HG03575 (cell line): ENCODE measurements around the gene ERGIC1.

ENCODE experiments used
- ATAC-seq: cut with Tn5 transposase; IDR thresholded peaks from one replicate; pipeline ENCODE4 v1.9.1; 2021; ENCODE audit not compliant: unreplicated experiment, insufficient number of reproducible peaks, low FRiP score; ENCODE audit errors: extremely low read depth

The ERGIC1 gene

DNA sequence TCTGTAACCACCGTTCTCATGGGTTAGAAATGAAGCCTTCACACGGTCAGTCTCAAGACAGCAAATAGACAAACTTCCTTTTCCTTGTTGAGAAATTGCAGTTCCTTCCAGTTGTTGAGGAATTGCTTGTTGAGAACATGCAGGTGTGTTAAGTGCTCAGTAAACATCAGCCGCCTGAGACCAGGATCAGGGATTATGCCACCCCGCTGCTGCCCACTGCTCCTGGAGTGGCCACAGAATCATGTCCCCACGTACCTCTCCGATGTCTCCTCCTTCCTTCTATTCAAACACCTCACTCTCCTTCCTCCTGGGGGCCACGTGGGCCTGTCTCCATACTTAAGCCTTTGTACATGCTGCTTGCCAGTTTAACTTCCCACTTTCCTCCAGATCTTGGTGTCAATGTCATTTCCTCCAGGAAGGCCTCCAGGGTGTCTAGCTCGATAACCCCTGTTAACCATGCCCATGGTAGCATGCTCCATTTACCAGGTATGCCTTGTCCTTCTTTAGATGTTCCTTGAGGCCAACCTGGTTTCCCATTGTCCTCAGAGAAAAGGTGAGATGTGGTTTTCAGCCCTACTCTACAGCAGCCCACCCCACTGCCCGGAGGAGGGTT, 91.4 kb downstream of the ERGIC1 start:
- ATAC-seq = no peak

DNA sequence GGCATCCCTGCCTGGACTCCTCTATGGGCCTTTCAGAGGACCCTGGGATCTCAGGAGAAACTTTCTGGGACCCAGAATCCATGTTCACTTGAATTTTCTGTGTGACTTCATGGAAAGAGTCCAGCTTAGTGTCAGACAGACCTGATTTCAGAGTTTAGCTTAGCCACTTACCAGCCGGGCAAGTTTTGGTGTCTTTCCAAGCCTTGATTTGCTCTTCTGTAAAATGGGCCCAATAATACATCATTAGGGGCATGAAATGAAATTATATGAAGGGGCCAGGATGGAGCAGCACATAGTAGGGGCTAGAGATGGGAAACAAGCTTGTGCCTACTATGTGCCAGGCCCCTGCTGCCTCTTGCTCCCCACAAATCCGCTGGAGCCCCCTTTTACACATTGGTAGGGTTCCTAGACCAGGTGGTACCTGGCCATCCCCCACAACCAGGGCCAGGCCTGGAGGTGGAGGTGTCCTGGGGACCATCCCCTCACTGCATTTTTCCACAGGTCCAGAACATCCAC, 92.0 kb downstream of the ERGIC1 start:
- ATAC-seq = no peak

DNA sequence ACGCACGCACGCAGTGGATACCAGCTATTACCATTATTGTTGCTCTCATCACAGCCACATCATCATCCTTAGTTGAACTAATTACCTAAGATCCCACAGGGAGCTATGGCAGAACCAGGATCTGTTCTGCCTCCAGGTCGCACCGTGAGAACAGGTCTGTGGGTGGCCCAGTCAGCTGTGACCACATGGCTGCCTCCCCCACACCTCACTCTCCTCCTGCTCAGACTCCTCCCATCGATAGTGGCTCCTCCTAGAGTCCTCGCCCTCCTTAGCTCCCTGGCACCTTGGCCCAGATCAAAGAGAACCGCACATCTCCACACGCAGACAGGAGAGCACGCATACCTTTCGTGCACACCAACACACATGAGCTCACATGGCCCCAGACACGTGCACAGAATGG, 92.7 kb downstream of the ERGIC1 start:
- ATAC-seq = no peak

DNA sequence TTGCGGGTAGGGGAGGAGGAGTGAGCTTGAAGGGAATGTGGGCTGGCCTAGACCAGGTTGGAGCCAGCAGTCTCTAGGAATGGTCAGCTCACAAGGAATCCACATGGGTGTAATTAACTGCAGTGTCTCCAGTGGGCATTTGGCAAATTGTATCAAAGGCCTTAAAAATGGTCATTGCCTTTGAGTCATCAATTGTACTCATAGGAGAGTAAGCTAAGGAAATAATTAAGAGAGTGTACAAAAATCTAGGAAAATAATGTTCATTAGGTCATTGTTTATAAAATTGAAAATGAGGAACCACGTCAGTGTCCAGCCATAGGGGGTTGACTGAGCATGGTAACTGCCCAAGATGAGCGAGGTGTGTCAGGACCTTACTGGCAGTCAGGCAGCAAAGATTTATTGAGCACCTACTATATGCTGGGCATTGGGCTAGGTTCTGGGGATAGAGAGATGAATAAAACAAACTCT, 95.4 kb downstream of the ERGIC1 start:
- no peak for ATAC-seq

DNA sequence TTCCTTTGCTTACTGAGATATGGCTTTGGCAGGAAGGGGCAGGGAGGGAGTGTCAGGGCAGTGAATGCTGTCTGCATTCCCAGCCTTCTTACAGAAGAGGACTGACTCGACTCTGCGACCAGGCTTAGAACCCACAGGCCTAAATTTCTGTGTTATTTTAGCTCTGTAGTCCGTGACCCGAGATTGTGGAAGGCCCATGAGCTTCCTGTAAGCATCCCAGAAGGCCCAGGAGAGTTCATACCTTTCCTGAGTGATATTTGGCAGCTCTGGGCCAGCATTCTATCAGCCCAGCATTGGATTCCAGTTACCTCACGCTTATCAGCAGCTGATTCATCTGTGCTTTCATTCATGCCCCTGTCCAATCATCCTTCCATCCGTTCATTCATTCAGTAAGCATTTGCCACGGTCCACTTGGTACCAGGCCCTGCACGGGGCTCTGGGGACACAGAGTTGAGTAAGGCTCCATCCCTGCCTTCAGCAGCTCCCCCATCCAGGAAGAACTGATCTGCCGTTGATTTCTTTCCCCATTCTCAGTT, 97.0 kb downstream of the ERGIC1 start:
- ATAC-seq = no peak

DNA sequence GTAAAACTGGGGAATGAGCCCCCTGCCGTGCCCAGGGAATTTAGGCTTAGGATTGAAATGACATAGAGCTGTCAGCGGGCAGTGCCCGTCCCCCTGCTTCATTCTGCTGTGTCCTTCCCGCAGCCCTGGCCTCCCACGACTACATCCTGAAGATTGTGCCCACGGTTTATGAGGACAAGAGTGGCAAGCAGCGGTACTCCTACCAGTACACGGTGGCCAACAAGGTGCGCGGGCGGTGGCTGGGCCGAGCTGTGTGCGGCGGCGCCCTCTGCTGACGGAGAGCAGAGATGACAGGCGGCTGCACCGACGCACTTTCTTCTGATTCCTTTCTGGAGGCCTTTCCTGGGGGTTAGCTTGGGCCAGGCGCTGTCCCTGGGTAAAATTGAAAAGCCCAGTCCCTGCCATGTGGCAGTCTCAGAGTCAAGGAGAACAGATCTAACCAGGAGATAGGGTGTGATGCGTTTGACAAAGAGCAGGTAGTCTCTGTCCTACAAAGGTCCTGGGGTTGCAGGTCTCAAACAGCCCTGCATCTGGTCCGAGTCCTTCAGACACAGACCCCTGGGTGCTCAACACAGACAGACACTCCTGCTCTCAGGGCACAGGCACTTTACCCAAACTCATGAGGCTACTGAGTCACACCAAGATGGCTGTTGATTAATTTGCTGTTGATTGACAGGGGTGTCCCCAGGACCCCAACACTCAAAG, 98.4 kb downstream of the ERGIC1 start:
- ATAC-seq = no peak

DNA sequence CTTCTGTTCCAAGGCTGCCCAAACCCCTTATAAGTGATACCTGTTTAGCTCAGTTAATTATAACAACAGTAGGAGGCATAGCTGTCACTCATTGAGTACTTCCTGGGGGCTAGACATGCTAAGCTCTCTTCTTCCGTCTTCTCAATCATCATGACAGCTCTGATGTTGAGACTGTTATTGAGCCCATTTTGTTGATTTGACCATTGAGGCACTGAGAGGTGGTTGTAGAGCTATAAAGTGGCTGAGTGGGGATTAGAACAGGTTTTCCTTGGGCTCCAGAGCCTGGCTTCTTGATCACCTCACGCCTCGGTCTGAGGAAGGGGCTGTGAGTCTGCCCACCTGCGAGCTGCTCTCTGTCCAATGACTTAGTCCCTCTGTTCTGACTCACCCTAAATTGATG, 99.2 kb downstream of the ERGIC1 start:
- no peak for ATAC-seq

DNA sequence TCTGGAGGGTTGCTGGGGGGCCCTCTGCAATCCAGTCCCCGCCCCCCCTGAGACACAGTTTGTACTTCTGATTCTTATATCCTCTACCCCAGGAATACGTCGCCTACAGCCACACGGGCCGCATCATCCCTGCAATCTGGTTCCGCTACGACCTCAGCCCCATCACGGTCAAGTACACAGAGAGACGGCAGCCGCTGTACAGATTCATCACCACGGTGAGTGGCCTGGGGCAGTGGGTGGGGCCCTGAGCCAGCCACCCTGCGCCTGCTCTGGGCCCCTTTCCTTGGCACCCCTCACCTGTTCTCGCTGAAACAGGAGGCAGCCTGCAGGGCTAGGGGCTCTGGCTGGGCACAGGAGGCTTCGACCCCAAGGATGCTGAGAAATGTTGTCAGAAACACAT, 101.0 kb downstream of the ERGIC1 start:
- ATAC-seq = no peak

DNA sequence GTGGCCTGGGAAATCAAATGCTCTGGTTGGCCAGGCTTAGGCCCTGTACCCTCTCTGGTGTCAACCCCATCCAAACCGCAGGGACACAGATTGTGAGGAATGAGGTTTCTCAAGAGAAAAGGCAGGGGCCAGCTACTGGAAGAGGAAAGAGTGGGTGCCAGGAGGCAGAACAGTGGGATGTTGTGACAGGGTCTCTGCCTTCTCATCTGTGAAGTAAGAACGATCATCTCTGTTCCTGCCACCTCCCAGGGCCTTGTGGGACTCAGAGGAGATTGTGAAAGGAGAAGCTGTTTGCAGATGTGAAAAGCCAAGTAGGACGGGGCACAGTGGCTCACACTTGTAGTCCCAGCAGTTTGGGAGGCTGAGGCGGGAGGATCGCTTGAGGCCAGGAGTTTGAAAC, 102.3 kb downstream of the ERGIC1 start:
- ATAC-seq = no peak

DNA sequence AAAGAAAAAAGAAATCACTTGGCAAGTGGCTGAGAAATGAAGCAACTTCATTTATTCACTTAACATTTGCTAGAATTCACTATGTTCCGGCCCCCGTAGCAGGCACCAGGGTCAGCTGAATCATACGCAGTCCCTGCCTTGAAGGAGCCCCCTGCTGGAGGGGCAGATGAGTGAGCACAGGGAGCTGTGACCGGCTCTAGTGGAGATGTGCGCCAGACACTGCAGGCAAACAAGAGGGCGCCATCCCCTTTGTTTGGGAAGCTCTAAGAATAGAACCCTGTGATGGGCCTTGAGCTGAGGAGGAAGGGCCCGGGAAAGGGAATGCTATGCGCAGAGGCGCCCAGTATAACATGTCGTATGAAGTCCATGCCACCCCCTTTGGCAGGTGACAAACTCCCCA, 105.0 kb downstream of the ERGIC1 start:
- no peak for ATAC-seq

DNA sequence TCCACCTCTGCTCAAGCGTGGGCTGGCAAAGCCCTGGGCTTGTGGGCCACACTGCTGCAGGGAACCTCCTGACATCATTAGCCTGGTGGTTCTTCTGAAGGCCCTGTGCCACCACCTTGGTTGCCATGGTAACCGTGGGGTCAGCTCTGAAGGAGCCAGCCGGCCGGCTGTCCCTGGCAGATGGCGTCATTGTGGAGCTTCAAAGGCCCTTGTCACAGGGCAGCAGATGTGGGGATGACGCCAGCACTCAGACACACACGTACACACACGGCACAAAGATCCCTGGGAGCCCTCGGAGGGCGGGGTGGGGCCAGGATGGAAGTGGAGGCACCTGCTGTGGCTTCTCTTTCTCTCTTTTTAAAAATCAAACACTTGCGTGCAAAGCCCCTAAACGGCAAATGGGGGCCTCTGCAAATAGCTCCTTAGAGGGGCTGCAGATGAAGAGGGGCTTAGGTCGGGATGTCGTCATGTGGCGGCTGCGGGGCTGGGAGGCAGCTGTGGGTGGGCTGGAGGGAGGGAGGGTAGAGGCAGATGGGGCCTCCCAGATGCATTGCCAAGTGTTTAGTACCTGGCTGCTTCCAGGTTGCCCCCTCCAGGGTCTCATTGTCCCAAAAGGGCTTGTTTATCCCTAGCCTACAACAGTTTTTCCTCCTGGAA, 105.7 kb downstream of the ERGIC1 start:
- no peak for ATAC-seq

DNA sequence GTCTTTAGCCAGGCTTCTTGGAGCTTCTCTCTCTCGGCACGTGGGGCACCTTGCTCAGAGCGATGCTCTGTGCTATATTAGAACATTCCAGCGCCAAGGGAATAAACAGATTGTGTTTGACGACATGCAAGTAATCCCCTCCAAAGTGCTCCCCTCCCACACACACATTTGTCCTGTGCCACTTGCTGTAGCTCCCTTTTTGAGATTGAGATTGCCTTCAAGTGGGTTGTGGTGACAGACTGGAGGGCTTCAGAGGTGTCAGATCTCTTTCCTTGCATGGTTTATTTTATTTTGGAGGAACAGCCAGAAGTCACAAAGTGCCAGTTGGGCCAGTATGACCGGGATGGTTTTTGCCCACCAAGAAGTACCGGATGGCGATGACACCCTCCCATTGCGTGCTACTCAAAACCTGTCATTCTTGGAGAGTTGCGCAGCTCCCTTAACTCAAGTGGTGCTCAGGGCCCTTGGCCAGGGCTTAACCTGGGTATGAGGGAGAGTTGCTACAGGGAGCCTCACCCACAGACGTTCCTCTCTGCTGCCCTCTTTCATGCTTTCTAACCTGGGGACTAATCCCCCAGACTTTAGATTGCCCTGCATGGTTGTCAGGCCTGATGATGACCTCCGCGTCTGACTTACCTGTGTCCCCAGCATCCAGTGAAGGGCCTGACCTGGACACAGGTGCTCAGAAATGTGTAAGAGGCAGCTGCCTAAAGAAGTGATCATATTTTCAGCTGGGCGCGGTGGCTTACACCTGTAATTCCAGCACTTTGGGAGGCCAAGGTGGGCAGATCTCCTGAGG, 106.4 kb downstream of the ERGIC1 start:
- no peak for ATAC-seq

DNA sequence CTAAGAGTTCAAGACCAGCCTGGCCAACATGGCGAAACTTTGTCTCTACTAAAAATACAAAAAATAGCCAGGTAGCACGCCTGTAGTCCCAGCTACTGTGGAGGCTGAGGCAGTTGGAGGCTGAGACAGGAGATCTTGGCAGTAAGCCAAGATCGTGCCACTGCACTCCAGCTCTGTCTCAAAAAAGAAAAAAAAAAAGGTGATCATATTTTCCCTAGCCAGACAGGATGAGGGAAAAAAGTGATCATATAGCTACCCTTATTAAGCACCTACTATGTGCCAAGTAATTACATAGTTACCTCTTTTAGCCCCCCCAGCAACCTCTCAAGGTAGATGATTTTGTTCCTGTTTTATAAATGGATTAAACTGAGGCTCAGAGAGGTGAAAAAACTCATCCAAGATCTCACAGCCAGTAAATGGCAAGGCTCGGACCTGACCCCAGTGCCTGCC, 107.0 kb downstream of the ERGIC1 start:
- no peak for ATAC-seq

DNA sequence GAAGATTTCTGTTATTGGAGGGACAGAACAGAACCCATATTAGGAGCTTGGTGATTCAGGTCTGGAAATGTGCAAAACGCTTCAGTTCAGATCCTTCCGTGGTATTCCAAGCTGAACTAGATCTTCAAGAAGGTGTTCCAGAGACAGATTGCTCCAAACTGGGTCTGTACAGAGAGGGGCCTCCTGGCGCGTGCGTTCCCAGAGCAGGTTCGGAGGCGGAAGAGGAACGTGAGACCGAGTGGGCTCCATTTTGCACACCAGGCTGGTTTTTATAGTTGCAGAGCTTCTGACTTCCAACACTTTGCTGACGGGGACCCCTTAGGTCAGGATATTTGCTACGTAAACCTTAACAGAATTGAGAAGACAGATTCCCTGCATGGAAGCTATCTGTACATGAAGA, 108.5 kb downstream of the ERGIC1 start:
- ATAC-seq = no peak

DNA sequence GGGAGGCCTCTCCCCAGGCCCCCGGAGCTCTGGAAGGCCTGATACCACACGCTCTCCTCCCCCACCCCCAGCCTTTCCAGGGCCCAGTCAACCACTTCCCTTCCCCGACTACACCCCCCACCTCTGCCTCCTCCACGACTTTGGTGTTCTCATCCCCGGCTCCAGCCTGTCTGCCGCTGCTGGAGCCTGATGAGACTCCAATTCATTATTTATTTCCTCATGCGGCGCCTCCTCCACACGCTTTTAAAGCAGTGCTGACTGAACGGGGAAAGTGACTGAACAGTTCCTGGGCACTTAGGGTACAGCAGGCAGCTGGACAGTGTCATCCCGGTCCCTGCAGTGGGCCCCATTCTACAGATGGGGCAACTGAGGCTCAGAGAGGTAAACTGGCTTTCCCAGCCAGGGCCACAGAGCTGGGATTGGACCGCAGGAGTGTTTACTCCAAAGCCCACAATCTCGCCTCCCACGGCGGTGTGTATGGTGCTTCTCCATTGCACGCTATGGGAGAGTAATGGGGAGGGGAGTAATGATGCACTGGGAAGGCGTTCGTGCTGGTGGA, 109.3 kb downstream of the ERGIC1 start:
- no peak for ATAC-seq

DNA sequence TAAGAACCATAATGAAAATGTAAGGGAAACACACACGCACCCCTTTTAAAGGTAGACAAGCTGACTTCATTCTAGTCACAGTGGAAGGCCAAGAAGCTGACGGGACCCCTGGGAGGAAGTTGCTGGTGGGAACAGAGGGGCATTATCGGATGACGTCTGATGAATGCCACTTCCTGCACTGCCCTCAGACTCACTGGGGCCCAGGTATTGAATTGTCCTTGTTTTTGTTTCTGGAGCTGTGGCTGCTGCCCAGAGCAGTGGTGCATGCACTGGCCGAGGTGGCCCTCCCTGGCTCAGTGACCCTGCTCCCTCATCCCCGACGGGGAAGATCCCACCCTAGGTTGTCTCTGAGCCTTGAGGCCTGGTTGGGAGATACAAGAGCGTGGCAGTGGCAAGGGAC, 109.9 kb downstream of the ERGIC1 start:
- ATAC-seq = no peak

DNA sequence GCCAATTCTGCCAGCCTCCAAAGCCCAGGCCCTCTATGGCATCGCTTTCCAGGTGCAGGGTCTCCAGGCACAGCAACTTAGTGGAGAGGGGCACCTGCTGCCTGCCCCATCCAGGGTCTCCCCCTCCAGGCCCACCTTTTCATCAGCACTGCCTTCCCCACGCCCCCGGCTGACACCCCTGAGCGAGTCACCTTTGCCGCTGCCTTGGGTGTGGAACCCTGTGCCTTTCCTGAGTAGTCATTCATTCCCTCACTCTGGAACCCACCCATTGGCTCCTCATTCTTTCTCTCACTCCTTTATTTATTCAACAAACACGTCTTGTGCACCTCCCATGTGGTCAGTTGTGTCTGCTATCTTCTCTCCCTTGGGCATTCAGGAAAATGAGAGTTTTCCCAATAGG, 110.7 kb downstream of the ERGIC1 start:
- no peak for ATAC-seq

DNA sequence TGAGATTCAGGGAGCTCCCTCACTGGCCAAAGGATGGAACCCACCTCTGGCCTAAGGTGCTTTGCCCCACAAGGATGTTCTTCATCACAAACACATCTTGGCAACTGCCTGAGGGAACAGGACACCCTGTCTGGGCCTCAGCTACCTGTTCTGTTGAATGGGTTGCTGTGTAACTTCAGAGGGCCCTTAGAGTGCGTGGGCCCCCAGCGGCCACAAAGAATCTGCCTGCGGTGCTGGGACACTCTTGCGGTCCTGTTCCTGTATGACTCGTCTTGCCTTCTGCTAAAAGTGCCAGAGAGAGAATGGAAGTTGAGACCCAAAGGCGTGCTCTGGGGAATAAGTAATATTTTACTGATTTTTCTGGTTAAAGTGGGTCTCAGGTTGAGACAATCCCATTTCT, 111.1 kb downstream of the ERGIC1 start:
- ATAC-seq = no peak

DNA sequence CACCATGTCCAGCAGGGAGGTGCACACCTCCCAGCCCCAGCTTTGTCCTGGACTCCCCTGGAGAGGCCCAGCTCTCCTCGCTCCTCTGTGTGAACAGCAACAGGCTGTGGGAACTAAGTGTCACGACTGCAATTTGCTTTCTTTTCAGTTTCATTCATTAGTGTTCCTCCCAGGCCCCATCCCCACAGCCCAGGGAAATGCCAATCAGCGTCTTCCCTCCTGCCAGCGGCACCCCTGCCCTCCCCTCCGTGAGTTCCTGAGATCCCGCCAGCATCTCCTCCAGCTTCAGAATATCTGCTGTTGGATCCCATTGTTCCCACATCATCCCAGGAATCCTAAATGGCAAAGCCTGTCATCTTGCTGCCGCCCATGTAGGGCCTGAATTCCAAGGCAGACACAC, 112.1 kb downstream of the ERGIC1 start:
- no peak for ATAC-seq
